HG02678 (cell line): ENCODE results near the gene APC.

Source experiments
- ATAC-seq: cut with Tn5 transposase; IDR thresholded peaks from one replicate; pipeline ENCODE4 v1.9.1; 2021; ENCODE audit warnings: mild to moderate bottlenecking, moderate library complexity; ENCODE audit not compliant: unreplicated experiment

APC gene

GRCh38 chr5:112892776-112893175 lies 155.1 kb downstream of the APC start:
- no peak for ATAC-seq

GRCh38 chr5:112895682-112896081 lies 158.0 kb downstream of the APC start:
- no peak for ATAC-seq
